NOMO-1 (cell line): Measurements from ENCODE around the gene LIF.

ENCODE experiments used
- DNase-seq, 2 experiments: peaks; one replicate each; lab custom pipeline; 2025; ENCODE audit not compliant: unreplicated experiment in 2 of 2; lab: John Stamatoyannopoulos, UW

Gene LIF

GRCh38 chr22:30245985-30246813, at the start of gene LIF:
Gene LIF, minus strand, starts transcription at chr22:30246759. Its CDS starts 64 bp downstream, at chr22:30246695.
- DNase-seq, result peak; percentile 24 to 52

- DNase-seq, result no peak
These were observed 49.8 kb upstream of the LIF start for GRCh38 chr22:30296324-30296723.

- DNase-seq, result no peak
These were observed 49.0 kb upstream of the LIF start for GRCh38 chr22:30295576-30295975.

GRCh38 chr22:30294830-30295229, 48.3 kb upstream of the LIF start:
- no peak for DNase-seq

GRCh38 chr22:30294066-30294465, 47.5 kb upstream of the LIF start:
- DNase-seq, result no peak

GRCh38 chr22:30293026-30293425, 46.5 kb upstream of the LIF start:
- DNase-seq, result no peak

- no peak for DNase-seq
These were observed 45.8 kb upstream of the LIF start for GRCh38 chr22:30292069-30292970.

GRCh38 chr22:30291058-30291892, 44.7 kb upstream of the LIF start:
- no peak for DNase-seq

GRCh38 chr22:30290342-30291057, 43.9 kb upstream of the LIF start:
- DNase-seq, result no peak

- no peak for DNase-seq
These were observed 43.4 kb upstream of the LIF start for GRCh38 chr22:30289980-30290313.

GRCh38 chr22:30289141-30289979, 42.8 kb upstream of the LIF start, which contains the start of gene CASTOR1:
Gene CASTOR1, minus strand, starts transcription at chr22:30289505. Its CDS starts 8 bp downstream, at chr22:30289497.
- DNase-seq, result peak; percentile 94 to 96

- no peak for DNase-seq
These were observed 42.0 kb upstream of the LIF start for GRCh38 chr22:30288419-30289140.

- peak; percentile 58 to 81 for DNase-seq
These were observed 41.3 kb upstream of the LIF start for GRCh38 chr22:30287648-30288418.

- peak in 1 of 2 experiments; percentile 22 for DNase-seq
These were observed 40.5 kb upstream of the LIF start for GRCh38 chr22:30286813-30287647.

- no peak for DNase-seq
These were observed 39.8 kb upstream of the LIF start for GRCh38 chr22:30286331-30286730.

GRCh38 chr22:30285846-30286200, 39.3 kb upstream of the LIF start:
- no peak for DNase-seq
